ENCODE results near the gene IPO11.

DNA sequence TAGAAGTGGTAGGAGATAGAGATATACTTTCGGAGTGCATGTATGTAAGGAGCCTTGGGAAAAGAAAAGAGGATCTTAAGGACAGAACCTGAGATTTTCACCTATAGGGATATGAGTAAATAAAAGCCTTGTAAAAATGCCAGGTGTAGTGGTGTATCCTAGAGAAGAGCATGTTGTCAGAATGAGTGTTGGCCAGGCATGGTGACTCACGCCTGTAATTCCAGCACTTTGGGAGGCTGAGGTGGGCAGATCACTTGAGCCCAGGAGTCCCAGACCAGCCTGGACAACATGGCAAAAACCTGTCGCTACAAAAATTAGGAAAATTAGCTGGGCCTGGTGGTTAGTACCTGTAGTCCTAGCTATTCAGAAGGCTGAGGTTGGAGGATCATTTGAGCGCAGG lies 76.0 kb downstream of the IPO11 start:
- TF ChIP-seq, protein P1, sequence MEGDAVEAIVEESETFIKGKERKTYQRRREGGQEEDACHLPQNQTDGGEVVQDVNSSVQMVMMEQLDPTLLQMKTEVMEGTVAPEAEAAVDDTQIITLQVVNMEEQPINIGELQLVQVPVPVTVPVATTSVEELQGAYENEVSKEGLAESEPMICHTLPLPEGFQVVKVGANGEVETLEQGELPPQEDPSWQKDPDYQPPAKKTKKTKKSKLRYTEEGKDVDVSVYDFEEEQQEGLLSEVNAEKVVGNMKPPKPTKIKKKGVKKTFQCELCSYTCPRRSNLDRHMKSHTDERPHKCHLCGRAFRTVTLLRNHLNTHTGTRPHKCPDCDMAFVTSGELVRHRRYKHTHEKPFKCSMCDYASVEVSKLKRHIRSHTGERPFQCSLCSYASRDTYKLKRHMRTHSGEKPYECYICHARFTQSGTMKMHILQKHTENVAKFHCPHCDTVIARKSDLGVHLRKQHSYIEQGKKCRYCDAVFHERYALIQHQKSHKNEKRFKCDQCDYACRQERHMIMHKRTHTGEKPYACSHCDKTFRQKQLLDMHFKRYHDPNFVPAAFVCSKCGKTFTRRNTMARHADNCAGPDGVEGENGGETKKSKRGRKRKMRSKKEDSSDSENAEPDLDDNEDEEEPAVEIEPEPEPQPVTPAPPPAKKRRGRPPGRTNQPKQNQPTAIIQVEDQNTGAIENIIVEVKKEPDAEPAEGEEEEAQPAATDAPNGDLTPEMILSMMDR (IDR thresholded peaks at IDR 0.05), result no peak
- TF ChIP-seq POLR2A (IDR thresholded peaks at IDR 0.05), result no peak

All from suprapubic skin (tissue), 3 donors.